ENCODE measurements around the gene LRRC10B.

LRRC10B gene

GRCh38 chr11:61487342-61488025 lies 21.1 kb upstream of the LRRC10B start:
- DNase-seq = no peak

GRCh38 chr11:61488651-61489291 lies 19.8 kb upstream of the LRRC10B start:
- DNase-seq = no peak

- no peak for DNase-seq
Observed at GRCh38 chr11:61489833-61490721, 18.5 kb upstream of the LRRC10B start.

GRCh38 chr11:61491736-61492395 lies 16.7 kb upstream of the LRRC10B start:
- DNase-seq = no peak

- no peak for DNase-seq
Observed at GRCh38 chr11:61494381-61494961, 14.1 kb upstream of the LRRC10B start.

- no peak for DNase-seq
Observed at GRCh38 chr11:61495801-61496601, 12.5 kb upstream of the LRRC10B start.

- no peak for DNase-seq
Observed at GRCh38 chr11:61496602-61497400, 11.7 kb upstream of the LRRC10B start.

GRCh38 chr11:61497473-61497872 lies 11.1 kb upstream of the LRRC10B start:
- no peak for DNase-seq

GRCh38 chr11:61497876-61498275 lies 10.7 kb upstream of the LRRC10B start:
- no peak for DNase-seq

GRCh38 chr11:61498767-61499341 lies 9.7 kb upstream of the LRRC10B start:
- no peak for DNase-seq

GRCh38 chr11:61499816-61500491 lies 8.6 kb upstream of the LRRC10B start:
- DNase-seq = no peak

- DNase-seq = no peak
Observed at GRCh38 chr11:61502522-61502921, 6.0 kb upstream of the LRRC10B start.

- no peak for DNase-seq
Observed at GRCh38 chr11:61503135-61503770, 5.3 kb upstream of the LRRC10B start.

GRCh38 chr11:61505106-61505505 lies 3.4 kb upstream of the LRRC10B start:
- DNase-seq = no peak

GRCh38 chr11:61505640-61506155 lies 2.9 kb upstream of the LRRC10B start:
- no peak for DNase-seq

- no peak for DNase-seq
Observed at GRCh38 chr11:61507012-61507768, 1.4 kb upstream of the LRRC10B start.

GRCh38 chr11:61509043-61510029 lies 787 bp downstream of the LRRC10B start:
- peak; percentile 19 for DNase-seq
